H1 (cell line): Measurements from ENCODE around the gene PTPRT. TPM values are rescaled to one million over a fixed set of nuclear protein-coding genes. Genes with fewer than 3 reads are reported as not detected.

Experiments used
- ATF3 ChIP-seq: IDR thresholded peaks from 2 replicates; pipeline ENCODE4 v1.6.1; 2011; ENCODE audit warnings: low read depth, mild to moderate bottlenecking, low read length; ENCODE audit not compliant: insufficient read depth
- BRCA1 ChIP-seq: IDR thresholded peaks from 2 replicates; pipeline ENCODE4 v1.6.1; 2012; ENCODE audit warnings: low read depth, low read length, improper control_type of control experiment
- CBX8 ChIP-seq: fragments of 300-800, 300-1000 bp; sonication (generic); IDR thresholded peaks from 2 replicates; pipeline ENCODE4 v1.7.1; 2016; ENCODE audit warnings: low read depth, low read length, borderline replicate concordance
- CEBPB ChIP-seq: IDR thresholded peaks from 2 replicates; pipeline ENCODE4 v1.6.1; 2012; ENCODE audit warnings: low read depth, low read length
- E2F6 ChIP-seq: IDR thresholded peaks from 2 replicates; pipeline ENCODE4 v1.6.1; 2012; ENCODE audit warnings: inconsistent platforms
- KDM1A ChIP-seq: fragments of 200-600, 300-600 bp; sonication (generic); IDR thresholded peaks from 2 replicates; pipeline ENCODE4 v1.7.1; 2016; ENCODE audit warnings: mild to moderate bottlenecking, low read length, borderline replicate concordance
- KDM4A ChIP-seq: IDR thresholded peaks from one replicate; pipeline ENCODE4 v1.7.1; 2012; ENCODE audit warnings: low read depth, mild to moderate bottlenecking, moderate library complexity, low read length, inconsistent platforms; ENCODE audit not compliant: severe bottlenecking
- MAFK ChIP-seq: IDR thresholded peaks from 2 replicates; pipeline ENCODE4 v1.6.1; 2012; ENCODE audit warnings: low read depth, mild to moderate bottlenecking, improper control_type of control experiment, low read length
- NRF1 ChIP-seq: IDR thresholded peaks from 2 replicates; pipeline ENCODE4 v1.6.1; 2011; ENCODE audit warnings: mild to moderate bottlenecking, low read depth, low read length, improper control_type of control experiment
- POLR2AphosphoS5 ChIP-seq: IDR thresholded peaks from 2 replicates; pipeline ENCODE4 v1.6.1; 2011; ENCODE audit warnings: low read depth, low read length
- POU5F1 ChIP-seq: IDR thresholded peaks from 2 replicates; pipeline ENCODE4 v1.6.1; 2011; ENCODE audit warnings: low read depth, mild to moderate bottlenecking, low read length, moderate library complexity
- RBBP5 ChIP-seq: IDR thresholded peaks from 2 replicates; pipeline ENCODE4 v1.7.1; 2012; ENCODE audit warnings: low read depth, mild to moderate bottlenecking, inconsistent platforms, low read length, moderate library complexity, borderline replicate concordance
- TAF7 ChIP-seq: optimal IDR thresholded peaks from 2 replicates; pipeline ENCODE3; 2011; ENCODE audit warnings: low read depth, mild to moderate bottlenecking, inconsistent platforms, low read length, moderate library complexity, borderline replicate concordance
- TCF12 ChIP-seq: IDR thresholded peaks from 2 replicates; pipeline ENCODE4 v1.6.1; 2011; ENCODE audit warnings: low read depth, mild to moderate bottlenecking, low read length
- polyA plus RNA-seq, 7 experiments: library from polyadenylated mRNA; depleted of rRNA in 3 of 7; stranded (reverse) in 5 of 7; unstranded in 2 of 7; fragments of >200 nt in 5 of 7; fragments of 200-250 nt in 2 of 7; gene quantifications; 1 replicate in 5 of 7; 2 replicates in 1 of 7; 4 replicates in 1 of 7; pipeline versions ENCODE4 v1.2.1 to v1.2.3, GENCODE V29; 2011 to 2013; ENCODE audit warnings: missing spikeins in 2 of 7, mixed read lengths in 2 of 7
- total RNA-seq: library from RNA; stranded (reverse); fragmentation: NEBNext Ultra II Directional; extraction: Animal tissue kit (Norgen Biotek cat#: 25700); gene quantifications from 2 replicates; pipeline ENCODE4 v1.2.1, GENCODE V29; 2021
- TF ChIP-seq, protein P1 (sequence below): IDR thresholded peaks from 2 replicates; pipeline ENCODE4 v1.6.1; 2011; ENCODE audit warnings: low read length, improper control_type of control experiment
- TF ChIP-seq, protein P2 (sequence below): IDR thresholded peaks from 2 replicates; pipeline ENCODE4 v1.6.1; 2012; ENCODE audit warnings: inconsistent platforms

The PTPRT gene
- total and polyA plus RNA-seq, 2 of the 8 experiments (the other 6 are each of a cell fraction or from before 2014, with no cell fraction given), result 0.33 to 1.8 TPM

DNA sequence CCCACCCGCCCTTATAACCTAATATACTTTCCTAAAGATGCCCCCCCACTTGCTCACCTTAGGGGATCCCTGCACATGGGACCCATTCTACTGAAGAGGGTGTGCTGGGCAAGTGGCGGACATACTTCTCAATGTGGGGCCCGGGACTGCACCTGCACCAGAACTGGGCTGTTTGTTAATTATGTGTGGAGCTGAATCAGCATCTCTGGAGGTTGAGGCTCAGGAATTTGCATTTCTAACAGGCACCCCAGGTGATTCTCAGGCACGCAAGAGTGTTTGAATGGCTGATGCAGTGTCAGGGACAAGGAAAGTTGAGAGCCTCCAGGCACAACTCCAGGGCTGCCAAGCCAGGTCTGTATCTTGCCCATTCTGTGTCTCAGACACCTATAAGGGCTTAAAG, 8.9 kb upstream of the PTPRT start (continued):
- no peak for TF ChIP-seq NRF1
- TF ChIP-seq MAFK, result peak; percentile 82; the same call in 1 of the 2 replicates
- TF ChIP-seq, protein P1, sequence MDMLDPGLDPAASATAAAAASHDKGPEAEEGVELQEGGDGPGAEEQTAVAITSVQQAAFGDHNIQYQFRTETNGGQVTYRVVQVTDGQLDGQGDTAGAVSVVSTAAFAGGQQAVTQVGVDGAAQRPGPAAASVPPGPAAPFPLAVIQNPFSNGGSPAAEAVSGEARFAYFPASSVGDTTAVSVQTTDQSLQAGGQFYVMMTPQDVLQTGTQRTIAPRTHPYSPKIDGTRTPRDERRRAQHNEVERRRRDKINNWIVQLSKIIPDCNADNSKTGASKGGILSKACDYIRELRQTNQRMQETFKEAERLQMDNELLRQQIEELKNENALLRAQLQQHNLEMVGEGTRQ, result no peak
- TF ChIP-seq TCF12, result peak; percentile 75
- TF ChIP-seq BRCA1, result no peak
- TF ChIP-seq POU5F1, result no peak
- no peak for TF ChIP-seq POLR2AphosphoS5
- TF ChIP-seq RBBP5, result no peak
- no peak for TF ChIP-seq CBX8
- TF ChIP-seq E2F6, result no peak
- TF ChIP-seq KDM4A, result no peak
- no peak for TF ChIP-seq KDM1A
- TF ChIP-seq TAF7, result no peak
- TF ChIP-seq CEBPB, result no peak
- no peak for TF ChIP-seq ATF3
- TF ChIP-seq, protein P2, sequence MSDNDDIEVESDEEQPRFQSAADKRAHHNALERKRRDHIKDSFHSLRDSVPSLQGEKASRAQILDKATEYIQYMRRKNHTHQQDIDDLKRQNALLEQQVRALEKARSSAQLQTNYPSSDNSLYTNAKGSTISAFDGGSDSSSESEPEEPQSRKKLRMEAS, result no peak
